HepG2 (cell line): ENCODE data around the gene EEF1E1. TPM values are rescaled to one million over a fixed set of nuclear protein-coding genes. Genes with fewer than 3 reads are reported as not detected.
A peak's percentile ranks its signal among the peaks of the same experiment; 100 is the strongest.

Experiments used
- AHR ChIP-seq: IDR thresholded peaks from 2 replicates; pipeline ENCODE4 v1.6.1; 2018; ENCODE audit warnings: missing genetic modification reagents, missing compliant biosample characterization
- ARNT ChIP-seq: fragments of 450-650 bp; IDR thresholded peaks from 2 replicates; pipeline ENCODE4 v1.6.1; 2017
- CBX2 ChIP-seq, 2 experiments: fragments of 200-600 bp in 1 of 2; sonication (generic); formaldehyde crosslinking in 1 of 2; IDR thresholded peaks; 2 replicates each; pipeline versions ENCODE4 v1.7.0 to v1.8.1; 2018 to 2022; ENCODE audit warnings: low read depth in 2 of 2, low read length in 1 of 2, mild to moderate bottlenecking in 1 of 2, missing genetic modification reagents in 1 of 2
- FOXA1 ChIP-seq, 2 experiments: fragments of 450-650 bp in 1 of 2; sonication (generic) in 1 of 2; formaldehyde crosslinking in 1 of 2; IDR thresholded peaks; 2 replicates each; pipeline versions ENCODE4 v1.4.0 to v1.6.1; 2016 to 2020; ENCODE audit warnings: missing genetic modification reagents in 1 of 2
- HHEX ChIP-seq: IDR thresholded peaks from 2 replicates; pipeline ENCODE4 v1.6.1; 2016; ENCODE audit warnings: control low read depth
- HMG20B ChIP-seq: conservative IDR thresholded peaks from 2 replicates; pipeline ENCODE4 v1.6.1; 2016; ENCODE audit warnings: missing genetic modification reagents, missing compliant biosample characterization
- JUND ChIP-seq: sonication (generic); formaldehyde crosslinking; IDR thresholded peaks from 2 replicates; pipeline ENCODE4 v1.8.0; 2022; ENCODE audit warnings: mild to moderate bottlenecking, missing genetic modification reagents
- MBNL3 ChIP-seq: fragments of 250-450 bp; sonication (Bioruptor Pico); conservative IDR thresholded peaks from 2 replicates; pipeline ENCODE4 v1.8.0; 2022; ENCODE audit warnings: mild to moderate bottlenecking, inconsistent platforms
- ZNF615 ChIP-seq: sonication (generic); formaldehyde crosslinking; IDR thresholded peaks from 2 replicates; pipeline ENCODE4 v1.5.0; 2020; ENCODE audit warnings: mild to moderate bottlenecking, missing genetic modification reagents, borderline replicate concordance
- ZNF629 ChIP-seq: sonication (generic); formaldehyde crosslinking; conservative IDR thresholded peaks from 2 replicates; pipeline ENCODE4 v1.5.0; 2020; ENCODE audit warnings: missing genetic modification reagents
- ZNF724P ChIP-seq: sonication (generic); formaldehyde crosslinking; IDR thresholded peaks from 2 replicates; pipeline ENCODE4 v1.8.0; 2022; ENCODE audit warnings: missing genetic modification reagents, borderline replicate concordance
- polyA plus RNA-seq, 8 experiments: library from polyadenylated mRNA; depleted of rRNA in 3 of 8; stranded (reverse) in 7 of 8; unstranded in 1 of 8; fragments of >200 nt; fragmentation: Illumina TruSeq in 4 of 8; extraction: Trizol in 4 of 8; gene quantifications; 2 replicates each; pipeline versions ENCODE4 v1.2.1 to v1.2.3, GENCODE V29; 2011 to 2016; ENCODE audit warnings: low read depth in 4 of 8, missing spikeins in 1 of 8, mixed read lengths in 1 of 8; ENCODE audit not compliant: insufficient read depth in 1 of 8
- total RNA-seq, 5 experiments: library from RNA; depleted of rRNA; stranded (reverse); fragments of >200 nt; fragmentation: Illumina TruSeq; extraction: Trizol; gene quantifications; 2 replicates each; pipeline ENCODE4 v1.2.3, GENCODE V29; 2016; ENCODE audit warnings: low read depth in 1 of 5
- TF ChIP-seq, protein P1 (sequence below): sonication (generic); formaldehyde crosslinking; IDR thresholded peaks from 2 replicates; pipeline ENCODE4 v1.4.0; 2020; ENCODE audit warnings: missing genetic modification reagents, borderline replicate concordance
- TF ChIP-seq, protein P2 (sequence below): sonication (generic); formaldehyde crosslinking; IDR thresholded peaks from 2 replicates; pipeline ENCODE4 v1.4.0; 2020; ENCODE audit warnings: mild to moderate bottlenecking, missing genetic modification reagents, borderline replicate concordance
- TF ChIP-seq, protein P3 (sequence below): sonication (generic); formaldehyde crosslinking; IDR thresholded peaks from 2 replicates; pipeline ENCODE4 v1.5.1; 2020; ENCODE audit warnings: mild to moderate bottlenecking, missing genetic modification reagents, moderate library complexity
- TF ChIP-seq, protein P4 (sequence below): sonication (generic); formaldehyde crosslinking; conservative IDR thresholded peaks from 2 replicates; pipeline ENCODE4 v1.8.0; 2022; ENCODE audit warnings: mild to moderate bottlenecking, moderate library complexity, missing genetic modification reagents

EEF1E1 gene
- total and polyA plus RNA-seq, 2 of the 13 experiments (the other 11 are each of a cell fraction or from before 2014, with no cell fraction given) = 128 to 188 TPM

DNA sequence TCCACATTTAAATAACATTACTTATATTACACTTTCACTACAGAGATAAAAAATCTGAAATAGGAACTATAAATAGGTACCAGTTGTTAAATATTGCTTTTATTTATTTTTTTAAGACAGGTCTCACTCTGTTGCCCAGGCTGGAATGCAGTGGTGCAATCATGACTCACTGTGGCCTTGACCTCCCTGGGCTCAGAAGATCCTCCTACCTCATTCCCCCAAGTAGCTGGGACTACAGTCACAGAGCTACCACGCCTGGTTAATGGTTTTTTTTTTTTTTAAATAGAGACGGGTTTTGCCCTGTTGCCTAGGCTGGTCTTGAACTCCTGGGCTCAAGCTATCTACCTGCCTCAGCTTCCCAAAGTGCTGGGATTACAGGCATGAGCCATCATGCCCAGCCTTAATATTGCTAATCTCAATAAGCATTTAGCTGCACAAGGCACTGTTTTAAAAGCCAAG, 17.3 kb downstream of the EEF1E1 start (continued):
- TF ChIP-seq HMG20B (CRISPR knock-in tag) (peak; percentile 89), CBX2 (IDR thresholded peaks at IDR 0.05; ENCODE audit: low read depth, low read length) (no peak), CBX2 (CRISPR knock-in tag; IDR thresholded peaks at IDR 0.05; ENCODE audit: low read depth) (no peak), HHEX (CRISPR knock-in tag) (no peak), AHR (peak; percentile 83; the same call in 1 of the 2 replicates), FOXA1 (IDR thresholded peaks at IDR 0.05) (no peak), FOXA1 (CRISPR knock-in tag; IDR thresholded peaks at IDR 0.05) (peak; percentile 50; the same call in 1 of the 2 replicates), MBNL3 (CRISPR knock-in tag) (no peak), ARNT (no peak), ZNF629 (CRISPR knock-in tag) (no peak), ZNF615 (no peak), ZNF724P (no peak), JUND (CRISPR knock-in tag) (peak; percentile 99)
- TF ChIP-seq, protein P1, sequence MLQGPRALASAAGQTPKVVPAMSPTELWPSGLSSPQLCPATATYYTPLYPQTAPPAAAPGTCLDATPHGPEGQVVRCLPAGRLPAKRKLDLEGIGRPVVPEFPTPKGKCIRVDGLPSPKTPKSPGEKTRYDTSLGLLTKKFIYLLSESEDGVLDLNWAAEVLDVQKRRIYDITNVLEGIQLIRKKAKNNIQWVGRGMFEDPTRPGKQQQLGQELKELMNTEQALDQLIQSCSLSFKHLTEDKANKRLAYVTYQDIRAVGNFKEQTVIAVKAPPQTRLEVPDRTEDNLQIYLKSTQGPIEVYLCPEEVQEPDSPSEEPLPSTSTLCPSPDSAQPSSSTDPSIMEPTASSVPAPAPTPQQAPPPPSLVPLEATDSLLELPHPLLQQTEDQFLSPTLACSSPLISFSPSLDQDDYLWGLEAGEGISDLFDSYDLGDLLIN (CRISPR knock-in tag) = no peak
- TF ChIP-seq, protein P2, sequence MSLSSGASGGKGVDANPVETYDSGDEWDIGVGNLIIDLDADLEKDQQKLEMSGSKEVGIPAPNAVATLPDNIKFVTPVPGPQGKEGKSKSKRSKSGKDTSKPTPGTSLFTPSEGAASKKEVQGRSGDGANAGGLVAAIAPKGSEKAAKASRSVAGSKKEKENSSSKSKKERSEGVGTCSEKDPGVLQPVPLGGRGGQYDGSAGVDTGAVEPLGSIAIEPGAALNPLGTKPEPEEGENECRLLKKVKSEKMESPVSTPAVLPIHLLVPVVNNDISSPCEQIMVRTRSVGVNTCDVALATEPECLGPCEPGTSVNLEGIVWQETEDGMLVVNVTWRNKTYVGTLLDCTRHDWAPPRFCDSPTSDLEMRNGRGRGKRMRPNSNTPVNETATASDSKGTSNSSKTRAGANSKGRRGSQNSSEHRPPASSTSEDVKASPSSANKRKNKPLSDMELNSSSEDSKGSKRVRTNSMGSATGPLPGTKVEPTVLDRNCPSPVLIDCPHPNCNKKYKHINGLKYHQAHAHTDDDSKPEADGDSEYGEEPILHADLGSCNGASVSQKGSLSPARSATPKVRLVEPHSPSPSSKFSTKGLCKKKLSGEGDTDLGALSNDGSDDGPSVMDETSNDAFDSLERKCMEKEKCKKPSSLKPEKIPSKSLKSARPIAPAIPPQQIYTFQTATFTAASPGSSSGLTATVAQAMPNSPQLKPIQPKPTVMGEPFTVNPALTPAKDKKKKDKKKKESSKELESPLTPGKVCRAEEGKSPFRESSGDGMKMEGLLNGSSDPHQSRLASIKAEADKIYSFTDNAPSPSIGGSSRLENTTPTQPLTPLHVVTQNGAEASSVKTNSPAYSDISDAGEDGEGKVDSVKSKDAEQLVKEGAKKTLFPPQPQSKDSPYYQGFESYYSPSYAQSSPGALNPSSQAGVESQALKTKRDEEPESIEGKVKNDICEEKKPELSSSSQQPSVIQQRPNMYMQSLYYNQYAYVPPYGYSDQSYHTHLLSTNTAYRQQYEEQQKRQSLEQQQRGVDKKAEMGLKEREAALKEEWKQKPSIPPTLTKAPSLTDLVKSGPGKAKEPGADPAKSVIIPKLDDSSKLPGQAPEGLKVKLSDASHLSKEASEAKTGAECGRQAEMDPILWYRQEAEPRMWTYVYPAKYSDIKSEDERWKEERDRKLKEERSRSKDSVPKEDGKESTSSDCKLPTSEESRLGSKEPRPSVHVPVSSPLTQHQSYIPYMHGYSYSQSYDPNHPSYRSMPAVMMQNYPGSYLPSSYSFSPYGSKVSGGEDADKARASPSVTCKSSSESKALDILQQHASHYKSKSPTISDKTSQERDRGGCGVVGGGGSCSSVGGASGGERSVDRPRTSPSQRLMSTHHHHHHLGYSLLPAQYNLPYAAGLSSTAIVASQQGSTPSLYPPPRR (CRISPR knock-in tag) = peak; percentile 69; the same call in 1 of the 2 replicates
- TF ChIP-seq, protein P3, sequence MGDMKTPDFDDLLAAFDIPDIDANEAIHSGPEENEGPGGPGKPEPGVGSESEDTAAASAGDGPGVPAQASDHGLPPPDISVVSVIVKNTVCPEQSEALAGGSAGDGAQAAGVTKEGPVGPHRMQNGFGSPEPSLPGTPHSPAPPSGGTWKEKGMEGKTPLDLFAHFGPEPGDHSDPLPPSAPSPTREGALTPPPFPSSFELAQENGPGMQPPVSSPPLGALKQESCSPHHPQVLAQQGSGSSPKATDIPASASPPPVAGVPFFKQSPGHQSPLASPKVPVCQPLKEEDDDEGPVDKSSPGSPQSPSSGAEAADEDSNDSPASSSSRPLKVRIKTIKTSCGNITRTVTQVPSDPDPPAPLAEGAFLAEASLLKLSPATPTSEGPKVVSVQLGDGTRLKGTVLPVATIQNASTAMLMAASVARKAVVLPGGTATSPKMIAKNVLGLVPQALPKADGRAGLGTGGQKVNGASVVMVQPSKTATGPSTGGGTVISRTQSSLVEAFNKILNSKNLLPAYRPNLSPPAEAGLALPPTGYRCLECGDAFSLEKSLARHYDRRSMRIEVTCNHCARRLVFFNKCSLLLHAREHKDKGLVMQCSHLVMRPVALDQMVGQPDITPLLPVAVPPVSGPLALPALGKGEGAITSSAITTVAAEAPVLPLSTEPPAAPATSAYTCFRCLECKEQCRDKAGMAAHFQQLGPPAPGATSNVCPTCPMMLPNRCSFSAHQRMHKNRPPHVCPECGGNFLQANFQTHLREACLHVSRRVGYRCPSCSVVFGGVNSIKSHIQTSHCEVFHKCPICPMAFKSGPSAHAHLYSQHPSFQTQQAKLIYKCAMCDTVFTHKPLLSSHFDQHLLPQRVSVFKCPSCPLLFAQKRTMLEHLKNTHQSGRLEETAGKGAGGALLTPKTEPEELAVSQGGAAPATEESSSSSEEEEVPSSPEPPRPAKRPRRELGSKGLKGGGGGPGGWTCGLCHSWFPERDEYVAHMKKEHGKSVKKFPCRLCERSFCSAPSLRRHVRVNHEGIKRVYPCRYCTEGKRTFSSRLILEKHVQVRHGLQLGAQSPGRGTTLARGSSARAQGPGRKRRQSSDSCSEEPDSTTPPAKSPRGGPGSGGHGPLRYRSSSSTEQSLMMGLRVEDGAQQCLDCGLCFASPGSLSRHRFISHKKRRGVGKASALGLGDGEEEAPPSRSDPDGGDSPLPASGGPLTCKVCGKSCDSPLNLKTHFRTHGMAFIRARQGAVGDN (CRISPR knock-in tag) = no peak
- TF ChIP-seq, protein P4, sequence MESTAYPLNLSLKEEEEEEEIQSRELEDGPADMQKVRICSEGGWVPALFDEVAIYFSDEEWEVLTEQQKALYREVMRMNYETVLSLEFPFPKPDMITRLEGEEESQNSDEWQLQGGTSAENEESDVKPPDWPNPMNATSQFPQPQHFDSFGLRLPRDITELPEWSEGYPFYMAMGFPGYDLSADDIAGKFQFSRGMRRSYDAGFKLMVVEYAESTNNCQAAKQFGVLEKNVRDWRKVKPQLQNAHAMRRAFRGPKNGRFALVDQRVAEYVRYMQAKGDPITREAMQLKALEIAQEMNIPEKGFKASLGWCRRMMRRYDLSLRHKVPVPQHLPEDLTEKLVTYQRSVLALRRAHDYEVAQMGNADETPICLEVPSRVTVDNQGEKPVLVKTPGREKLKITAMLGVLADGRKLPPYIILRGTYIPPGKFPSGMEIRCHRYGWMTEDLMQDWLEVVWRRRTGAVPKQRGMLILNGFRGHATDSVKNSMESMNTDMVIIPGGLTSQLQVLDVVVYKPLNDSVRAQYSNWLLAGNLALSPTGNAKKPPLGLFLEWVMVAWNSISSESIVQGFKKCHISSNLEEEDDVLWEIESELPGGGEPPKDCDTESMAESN (CRISPR knock-in tag) = 0 out of 2 replicates have a peak, but pooled peaks have one; percentile 41
